ENCODE measurements around the gene MGST2. TPM values are rescaled to one million over a fixed set of nuclear protein-coding genes. Genes with fewer than 3 reads are reported as not detected.

Gene MGST2
- total and polyA plus RNA-seq, 10 of the 15 experiments (the other 5 are each of a cell fraction or from before 2014, with no cell fraction given) = 19.0 to 50.1 (median 30.6) TPM

DNA sequence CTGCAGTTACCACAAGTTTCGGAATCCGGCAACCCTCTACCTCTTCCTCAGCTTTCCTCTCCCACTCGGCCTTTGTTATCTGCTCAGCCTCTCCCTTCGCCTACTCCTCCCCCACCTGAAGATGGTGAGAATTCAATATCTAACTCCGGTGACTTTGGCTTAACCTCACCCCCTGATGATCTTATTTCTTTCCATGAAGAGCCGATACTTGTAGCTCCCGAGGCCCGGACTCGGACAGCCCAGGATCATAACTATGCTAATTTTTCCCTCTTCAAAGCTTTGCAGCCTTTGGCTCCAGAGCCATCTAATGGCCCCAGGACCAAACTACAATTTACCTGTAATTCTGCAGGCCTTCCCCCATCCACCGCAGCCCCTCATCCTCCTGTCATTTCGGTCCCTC is 32.0 kb upstream of the MGST2 start:
- no TSS peak for BruUV-seq (replicated peaks)
- intact Hi-C loops (cut with micrococcal nuclease; ENCODE audit: unreplicated experiment) = no loop called here
- SMC1A ChIA-PET (ENCODE audit: uncharacterized antibody, unreplicated experiment) = no interaction called here
- Histone ChIP-seq H3K4me2 (ENCODE audit: control insufficient read depth, insufficient read depth) (no peak overlapping the region), H3K4me1 (ENCODE audit: control insufficient read depth, insufficient read depth, low read length) (no peaks in the 10 kb centered on the region), H3K9ac (ENCODE audit: control insufficient read depth, insufficient read depth, low read length) (no peak overlapping the region), H3K9me3 (replicated peaks; ENCODE audit: control insufficient read depth, insufficient read depth, low read length) (no peaks in the 10 kb centered on the region; the same call in 2 of the 3 replicates), H3K27me3 (replicated peaks in 1 of 2; ENCODE audit: control insufficient read depth in 2 of 2, insufficient read depth in 2 of 2, low read length in 1 of 2) (no peaks in the 10 kb centered on the region), H3K36me3 (ENCODE audit: control insufficient read depth in 2 of 2, insufficient read depth in 2 of 2, low read length in 1 of 2) (no peaks in the 10 kb centered on the region), H3K79me2 (ENCODE audit: control insufficient read depth, insufficient read depth, low read length) (no peaks in the 10 kb centered on the region), H2AFZ (ENCODE audit: control insufficient read depth, low read depth, low read length) (no peak overlapping the region), H3K4me3 (no peak overlapping the region), H4K20me1 (ENCODE audit: control insufficient read depth, insufficient read depth) (no peaks in the 10 kb centered on the region), H3K27ac (ENCODE audit: control insufficient read depth, insufficient read depth) (no peak overlapping the region)
- in situ Hi-C loops (cut with MboI) = no loop called here
- RAD21 ChIA-PET (ENCODE audit: unreplicated experiment) = no interaction called here
- POLR2A ChIA-PET = no interaction called here
- WGBS (ENCODE audit: insufficient coverage, insufficient replicate concordance, low lambda C conversion rate, missing lambda C conversion rate) = 41% methylated on average over 11 of the region's 11 CpGs
- FAIRE-seq = no peak
- no peak for DNase-seq (ENCODE audit: low read depth, low spot score)
- no peak for ATAC-seq
- CTCF ChIA-PET = interaction anchor here (0.8 kb wide), 1 partner anchor 15 kb away, joined by 3 read pairs; no protein-coding TSS in a partner anchor
- TF ChIP-seq JUND (IDR thresholded peaks at IDR 0.05; ENCODE audit: low read depth, low read length) = no peak
- peak; percentile 52 for TF ChIP-seq RAD21 (IDR thresholded peaks at IDR 0.05; ENCODE audit: insufficient read depth, low read depth, low read length)
- TF ChIP-seq, protein P1, sequence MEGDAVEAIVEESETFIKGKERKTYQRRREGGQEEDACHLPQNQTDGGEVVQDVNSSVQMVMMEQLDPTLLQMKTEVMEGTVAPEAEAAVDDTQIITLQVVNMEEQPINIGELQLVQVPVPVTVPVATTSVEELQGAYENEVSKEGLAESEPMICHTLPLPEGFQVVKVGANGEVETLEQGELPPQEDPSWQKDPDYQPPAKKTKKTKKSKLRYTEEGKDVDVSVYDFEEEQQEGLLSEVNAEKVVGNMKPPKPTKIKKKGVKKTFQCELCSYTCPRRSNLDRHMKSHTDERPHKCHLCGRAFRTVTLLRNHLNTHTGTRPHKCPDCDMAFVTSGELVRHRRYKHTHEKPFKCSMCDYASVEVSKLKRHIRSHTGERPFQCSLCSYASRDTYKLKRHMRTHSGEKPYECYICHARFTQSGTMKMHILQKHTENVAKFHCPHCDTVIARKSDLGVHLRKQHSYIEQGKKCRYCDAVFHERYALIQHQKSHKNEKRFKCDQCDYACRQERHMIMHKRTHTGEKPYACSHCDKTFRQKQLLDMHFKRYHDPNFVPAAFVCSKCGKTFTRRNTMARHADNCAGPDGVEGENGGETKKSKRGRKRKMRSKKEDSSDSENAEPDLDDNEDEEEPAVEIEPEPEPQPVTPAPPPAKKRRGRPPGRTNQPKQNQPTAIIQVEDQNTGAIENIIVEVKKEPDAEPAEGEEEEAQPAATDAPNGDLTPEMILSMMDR (IDR thresholded peaks at IDR 0.05 in 2 of 3, conservative IDR thresholded peaks at IDR 0.05 in 1 of 3; ENCODE audit: control insufficient read depth in 2 of 3, extremely low read depth in 1 of 3, insufficient read depth in 1 of 3, low read depth in 3 of 3, low read length in 3 of 3) = peak; percentile 8 to 13 (median 10); a peak in 1 of 6 replicates

DNA sequence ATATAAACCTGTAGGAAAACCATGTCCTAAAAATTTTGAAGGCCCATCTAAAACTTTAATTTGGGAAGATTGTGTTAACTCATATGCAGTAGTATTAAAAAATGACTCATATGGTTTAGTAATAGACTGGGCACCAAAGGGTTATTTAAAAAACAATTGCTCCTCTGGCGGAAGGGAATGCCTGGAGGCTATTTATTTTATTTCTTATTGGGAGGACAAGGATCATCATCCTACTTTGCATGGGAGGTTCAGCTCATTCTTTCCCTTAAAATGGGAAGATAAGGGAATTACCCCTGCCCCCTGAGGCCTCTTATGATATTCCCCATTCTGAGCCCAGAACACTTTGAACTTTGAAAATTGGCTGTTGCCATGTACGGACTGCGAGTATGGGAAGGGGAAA is 29.7 kb upstream of the MGST2 start:
- SMC1A ChIA-PET (ENCODE audit: uncharacterized antibody, unreplicated experiment) = no interaction called here
- H3K4me2 ChIP-seq (ENCODE audit: control insufficient read depth, insufficient read depth) = no peak overlapping the region
- no peaks in the 10 kb centered on the region for H3K4me1 ChIP-seq (ENCODE audit: control insufficient read depth, insufficient read depth, low read length)
- H3K36me3 ChIP-seq (ENCODE audit: control insufficient read depth in 2 of 2, insufficient read depth in 2 of 2, low read length in 1 of 2) = no peaks in the 10 kb centered on the region
- 32% methylated on average over 3 of the region's 3 CpGs for WGBS (ENCODE audit: insufficient coverage, insufficient replicate concordance, low lambda C conversion rate, missing lambda C conversion rate)
- CTCF ChIA-PET = interaction anchor here (1.1 to 1.5 kb wide), 2 partner anchors 17 to 32 kb away, joined by 3 read pairs; no protein-coding TSS in a partner anchor
- H3K9ac ChIP-seq (ENCODE audit: control insufficient read depth, insufficient read depth, low read length) = no peak overlapping the region
- DNase-seq (ENCODE audit: low read depth, low spot score) (no peak), FAIRE-seq (no peak), ATAC-seq (no peak)
- no peak overlapping the region for H3K4me3 ChIP-seq
- H3K27ac ChIP-seq (ENCODE audit: control insufficient read depth, insufficient read depth) = no peak overlapping the region
- no peaks in the 10 kb centered on the region for H3K27me3 ChIP-seq (replicated peaks in 1 of 2; ENCODE audit: control insufficient read depth in 2 of 2, insufficient read depth in 2 of 2, low read length in 1 of 2)
- no TSS peak for BruUV-seq (replicated peaks)
- RAD21 ChIA-PET (ENCODE audit: unreplicated experiment) = no interaction called here
- in situ Hi-C loops (cut with MboI) (no loop called here), intact Hi-C loops (cut with micrococcal nuclease; ENCODE audit: unreplicated experiment) (no loop called here)
- H2AFZ ChIP-seq (ENCODE audit: control insufficient read depth, low read depth, low read length) = no peak overlapping the region
- no peaks in the 10 kb centered on the region; the same call in 2 of the 3 replicates for H3K9me3 ChIP-seq (replicated peaks; ENCODE audit: control insufficient read depth, insufficient read depth, low read length)
- H3K79me2 ChIP-seq (ENCODE audit: control insufficient read depth, insufficient read depth, low read length) = no peaks in the 10 kb centered on the region
- POLR2A ChIA-PET = no interaction called here
- H4K20me1 ChIP-seq (ENCODE audit: control insufficient read depth, insufficient read depth) = no peaks in the 10 kb centered on the region
- TF ChIP-seq MTA3 (IDR thresholded peaks at IDR 0.05; ENCODE audit: borderline replicate concordance, low read length) = no peak
- TF ChIP-seq ZNF207 (IDR thresholded peaks at IDR 0.05; ENCODE audit: borderline replicate concordance) = no peak
- no peak for TF ChIP-seq CREM (IDR thresholded peaks at IDR 0.05; ENCODE audit: low read depth)
- no peak for TF ChIP-seq TCF12 (IDR thresholded peaks at IDR 0.05; ENCODE audit: low read depth, low read length)
- TF ChIP-seq MXI1 (IDR thresholded peaks at IDR 0.05; ENCODE audit: low read depth, low read length) = no peak
- TF ChIP-seq, protein P2, sequence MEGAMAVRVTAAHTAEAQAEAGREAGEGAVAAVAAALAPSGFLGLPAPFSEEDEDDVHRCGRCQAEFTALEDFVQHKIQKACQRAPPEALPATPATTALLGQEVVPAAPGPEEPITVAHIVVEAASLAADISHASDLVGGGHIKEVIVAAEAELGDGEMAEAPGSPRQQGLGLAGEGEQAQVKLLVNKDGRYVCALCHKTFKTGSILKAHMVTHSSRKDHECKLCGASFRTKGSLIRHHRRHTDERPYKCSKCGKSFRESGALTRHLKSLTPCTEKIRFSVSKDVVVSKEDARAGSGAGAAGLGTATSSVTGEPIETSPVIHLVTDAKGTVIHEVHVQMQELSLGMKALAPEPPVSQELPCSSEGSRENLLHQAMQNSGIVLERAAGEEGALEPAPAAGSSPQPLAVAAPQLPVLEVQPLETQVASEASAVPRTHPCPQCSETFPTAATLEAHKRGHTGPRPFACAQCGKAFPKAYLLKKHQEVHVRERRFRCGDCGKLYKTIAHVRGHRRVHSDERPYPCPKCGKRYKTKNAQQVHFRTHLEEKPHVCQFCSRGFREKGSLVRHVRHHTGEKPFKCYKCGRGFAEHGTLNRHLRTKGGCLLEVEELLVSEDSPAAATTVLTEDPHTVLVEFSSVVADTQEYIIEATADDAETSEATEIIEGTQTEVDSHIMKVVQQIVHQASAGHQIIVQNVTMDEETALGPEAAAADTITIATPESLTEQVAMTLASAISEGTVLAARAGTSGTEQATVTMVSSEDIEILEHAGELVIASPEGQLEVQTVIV (IDR thresholded peaks at IDR 0.05; ENCODE audit: borderline replicate concordance, partially characterized antibody) = no peak
- no peak for TF ChIP-seq BMI1 (IDR thresholded peaks at IDR 0.05; ENCODE audit: borderline replicate concordance)
- no peak for TF ChIP-seq TCF7 (IDR thresholded peaks at IDR 0.05; ENCODE audit: borderline replicate concordance)
- TF ChIP-seq CBX5 (IDR thresholded peaks at IDR 0.05; ENCODE audit: low read depth) = no peak
- no peak for TF ChIP-seq RAD21 (IDR thresholded peaks at IDR 0.05; ENCODE audit: insufficient read depth, low read depth, low read length)
- no peak for TF ChIP-seq FOXK2 (IDR thresholded peaks at IDR 0.05)
- TF ChIP-seq SMAD5 (IDR thresholded peaks at IDR 0.05; ENCODE audit: low read depth) = no peak
- TF ChIP-seq HCFC1 (IDR thresholded peaks at IDR 0.05; ENCODE audit: low read length) = no peak
